CD4-positive, alpha-beta memory T cell (primary cell): ENCODE results near the gene MYO18A. TPM values are rescaled to one million over a fixed set of nuclear protein-coding genes. Genes with fewer than 3 reads are reported as not detected.

Experiments used
- CTCF ChIA-PET: fragments of 350-600 bp; sonication (Branson Sonifier 250); formaldehyde crosslinking; loops from one replicate; lab custom pipeline; 2021; ENCODE audit warnings: inconsistent platforms; ENCODE audit not compliant: partially characterized antibody; lab: Charles Lee
- POLR2A ChIA-PET: fragments of 350-600 bp; sonication (Branson Sonifier 250); formaldehyde crosslinking; loops from one replicate; lab custom pipeline; 2021; ENCODE audit not compliant: partially characterized antibody; lab: Charles Lee
- DNase-seq, 5 donors: peaks; one replicate each; pipeline versions ENCODE4 v3.0.0 to v3.0.0-alpha.2; 2020 to 2022; ENCODE audit warnings: mixed read lengths in 1 of 5
- H3K27ac ChIP-seq: one replicate; pipeline ENCODE4 v1.7.0; 2013; ENCODE audit warnings: low read depth, low read length
- H3K27me3 ChIP-seq: 2 replicates; pipeline ENCODE4 v1.7.0; 2013; ENCODE audit warnings: mild to moderate bottlenecking, low read length, moderate library complexity; ENCODE audit not compliant: insufficient read depth
- H3K36me3 ChIP-seq: 2 replicates; pipeline ENCODE4 v1.7.0; 2013; ENCODE audit warnings: mild to moderate bottlenecking, low read length, moderate library complexity; ENCODE audit not compliant: insufficient read depth
- H3K4me1 ChIP-seq: 2 replicates; pipeline ENCODE4 v1.7.0; 2013; ENCODE audit warnings: mild to moderate bottlenecking, low read length, moderate library complexity; ENCODE audit not compliant: insufficient read depth
- H3K4me3 ChIP-seq, 2 donors: one replicate each; pipeline ENCODE4 v1.7.0; 2013; ENCODE audit warnings: low read length in 2 of 2, mild to moderate bottlenecking in 1 of 2
- H3K9me3 ChIP-seq, 2 donors: one replicate each; pipeline ENCODE4 v1.7.0; 2013; ENCODE audit warnings: low read length in 2 of 2, control low read depth in 1 of 2; ENCODE audit not compliant: control insufficient read depth in 1 of 2
- H3K27ac Mint-ChIP-seq, 7 donors: one replicate each; pipeline ENCODE4 v1.8.0; 2020 to 2021; ENCODE audit warnings: mixed read lengths in 7 of 7, mild to moderate bottlenecking in 6 of 7, inconsistent platforms in 3 of 7, moderate library complexity in 3 of 7
- H3K27me3 Mint-ChIP-seq, 2 donors: one replicate each; pipeline ENCODE4 v1.8.0; 2020 to 2021; ENCODE audit warnings: mixed read lengths in 2 of 2
- H3K36me3 Mint-ChIP-seq, 2 donors: one replicate each; pipeline ENCODE4 v1.8.0; 2020 to 2021; ENCODE audit warnings: mixed read lengths in 2 of 2, inconsistent platforms in 1 of 2, mild to moderate bottlenecking in 1 of 2
- H3K4me1 Mint-ChIP-seq, 4 donors: one replicate each; pipeline ENCODE4 v1.8.0; 2020 to 2021; ENCODE audit warnings: mixed read lengths in 4 of 4, mild to moderate bottlenecking in 1 of 4
- H3K4me3 Mint-ChIP-seq, 8 donors: one replicate each; pipeline ENCODE4 v1.8.0; 2020 to 2021; ENCODE audit warnings: mixed read lengths in 8 of 8, mild to moderate bottlenecking in 7 of 8, moderate library complexity in 6 of 8, inconsistent platforms in 3 of 8
- H3K9me3 Mint-ChIP-seq, 8 donors: one replicate each; pipeline ENCODE4 v1.8.0; 2020 to 2021; ENCODE audit warnings: mixed read lengths in 8 of 8, mild to moderate bottlenecking in 5 of 8, inconsistent platforms in 3 of 8, moderate library complexity in 1 of 8
- intact Hi-C: fragments of 100-400 bp; cut with micrococcal nuclease; formaldehyde crosslinking; loops from one replicate; pipeline ENCODE4 v1.15.1; 2023
- polyA plus RNA-seq, 2 donors: library from polyadenylated mRNA; unstranded; fragments of 300-500 nt; fragmentation: Illumina TruSeq; gene quantifications; one replicate each; pipeline ENCODE4 v1.2.3, GENCODE V29; 2021
- total RNA-seq, 2 experiments: library from RNA; stranded (reverse); gene quantifications; one replicate each; pipeline ENCODE4 v1.2.3, GENCODE V29; 2021

The MYO18A gene
- total and polyA plus RNA-seq, 4 experiments from 2014 or later = 6.0 to 136 (median 89.5) TPM

- no peaks in the 10 kb centered on the region for H3K9me3 Mint-ChIP-seq
- no peak overlapping the region for H3K27ac ChIP-seq
- H3K27me3 Mint-ChIP-seq = no peaks in the 10 kb centered on the region
- CTCF ChIA-PET = interaction anchor here (1.0 to 4.5 kb wide), 3 partner anchors 10 to 42 kb away, joined by 3 to 15 read pairs (median 3); no protein-coding TSS in a partner anchor
- no peaks in the 10 kb centered on the region for H3K9me3 ChIP-seq
- H3K4me3 ChIP-seq = no peak overlapping the region
- H3K4me1 Mint-ChIP-seq = peaks cover 0 to 8% (median 1%) of the 10 kb centered on the region in 4 donors
- POLR2A ChIA-PET = no interaction called here
- intact Hi-C loops = no loop called here
- H3K27ac Mint-ChIP-seq = no peak overlapping the region
- H3K36me3 ChIP-seq = no peaks in the 10 kb centered on the region
- H3K4me3 Mint-ChIP-seq = no peak overlapping the region
- H3K4me1 ChIP-seq = no peaks in the 10 kb centered on the region
- DNase-seq = no peak
- H3K27me3 ChIP-seq = no peaks in the 10 kb centered on the region
- H3K36me3 Mint-ChIP-seq = peaks cover 13 to 14% of the 10 kb centered on the region in 2 donors
Observed at GRCh38 chr17:29166507-29166887, 13.7 kb downstream of the MYO18A start.

GRCh38 chr17:29165800-29166506 is 14.2 kb downstream of the MYO18A start:
- Mint-ChIP-seq H3K4me1 (peaks cover 0 to 8% (median 1%) of the 10 kb centered on the region in 4 donors), H3K9me3 (no peaks in the 10 kb centered on the region), H3K27me3 (no peaks in the 10 kb centered on the region), H3K4me3 (no peak overlapping the region), H3K36me3 (peaks cover 13 to 14% of the 10 kb centered on the region in 2 donors), H3K27ac (no peak overlapping the region)
- Histone ChIP-seq H3K4me3 (no peak overlapping the region), H3K27me3 (no peaks in the 10 kb centered on the region), H3K27ac (no peak overlapping the region), H3K9me3 (no peaks in the 10 kb centered on the region), H3K4me1 (no peaks in the 10 kb centered on the region), H3K36me3 (no peaks in the 10 kb centered on the region)
- no peak for DNase-seq
- ChIA-PET CTCF (interaction anchor here (1.2 to 8.3 kb wide), 7 partner anchors 10 to 49 kb away, joined by 3 to 45 read pairs (median 4); partner anchors contain the start of gene MYO18A), POLR2A (interaction anchor here (1.5 kb wide), 1 partner anchor 11 kb away, joined by 3 read pairs; no protein-coding TSS in a partner anchor)
- intact Hi-C loops = no loop called here

- Mint-ChIP-seq H3K36me3 (peaks cover 13 to 14% of the 10 kb centered on the region in 2 donors), H3K4me1 (peaks cover 0 to 8% (median 2%) of the 10 kb centered on the region in 4 donors), H3K27me3 (no peaks in the 10 kb centered on the region), H3K4me3 (no peak overlapping the region), H3K27ac (no peak overlapping the region), H3K9me3 (no peaks in the 10 kb centered on the region)
- no peaks in the 10 kb centered on the region for H3K9me3 ChIP-seq
- no peak overlapping the region for H3K27ac ChIP-seq
- ChIA-PET POLR2A (interaction anchor here (1.5 kb wide), 1 partner anchor 11 kb away, joined by 3 read pairs; no protein-coding TSS in a partner anchor), CTCF (interaction anchor here (1.0 to 8.3 kb wide), 8 partner anchors 10 to 48 kb away, joined by 3 to 45 read pairs (median 4); partner anchors contain the start of gene MYO18A)
- no peak overlapping the region for H3K4me3 ChIP-seq
- DNase-seq = no peak
- H3K36me3 ChIP-seq = no peaks in the 10 kb centered on the region
- H3K27me3 ChIP-seq = no peaks in the 10 kb centered on the region
- intact Hi-C loops = no loop called here
- no peaks in the 10 kb centered on the region for H3K4me1 ChIP-seq
Observed at GRCh38 chr17:29165261-29165660, 14.9 kb downstream of the MYO18A start.

- Mint-ChIP-seq H3K27ac (no peak overlapping the region), H3K9me3 (no peaks in the 10 kb centered on the region), H3K4me1 (peaks cover 5 to 20% (median 15%) of the 10 kb centered on the region in 4 donors), H3K36me3 (peaks cover 13 to 14% of the 10 kb centered on the region in 2 donors), H3K4me3 (no peak overlapping the region), H3K27me3 (no peaks in the 10 kb centered on the region)
- Histone ChIP-seq H3K4me1 (peaks cover 12% of the 10 kb centered on the region), H3K27ac (no peak overlapping the region), H3K36me3 (no peaks in the 10 kb centered on the region), H3K4me3 (no peak overlapping the region), H3K9me3 (no peaks in the 10 kb centered on the region), H3K27me3 (no peaks in the 10 kb centered on the region)
- POLR2A ChIA-PET = no interaction called here
- no peak for DNase-seq
- intact Hi-C loops = no loop called here
- CTCF ChIA-PET = interaction anchor here (1.0 to 8.3 kb wide), 7 partner anchors 15 to 56 kb away, joined by 3 to 45 read pairs (median 4); partner anchors contain the start of gene MYO18A
Observed at GRCh38 chr17:29163563-29163962, 16.6 kb downstream of the MYO18A start.

- CTCF ChIA-PET = interaction anchor here (1.0 to 8.3 kb wide), 6 partner anchors 14 to 55 kb away, joined by 3 to 45 read pairs (median 10); partner anchors contain the start of gene MYO18A
- Histone ChIP-seq H3K27me3 (no peaks in the 10 kb centered on the region), H3K4me3 (no peak overlapping the region), H3K9me3 (no peaks in the 10 kb centered on the region), H3K27ac (no peak overlapping the region), H3K36me3 (no peaks in the 10 kb centered on the region), H3K4me1 (peaks cover 13% of the 10 kb centered on the region)
- no peak for DNase-seq
- Mint-ChIP-seq H3K27me3 (no peaks in the 10 kb centered on the region), H3K9me3 (no peaks in the 10 kb centered on the region), H3K4me3 (no peak overlapping the region), H3K4me1 (peaks cover 5 to 25% (median 16%) of the 10 kb centered on the region in 4 donors), H3K27ac (no peak overlapping the region), H3K36me3 (peaks cover 13 to 14% of the 10 kb centered on the region in 2 donors)
- intact Hi-C loops = no loop called here
- POLR2A ChIA-PET = interaction anchor here (0.5 kb wide), 1 partner anchor 769 kb away, joined by 6 read pairs; no protein-coding TSS in a partner anchor
Observed at GRCh38 chr17:29162909-29163341, 17.3 kb downstream of the MYO18A start.

- no peak overlapping the region for H3K4me3 ChIP-seq
- H3K27me3 ChIP-seq = no peaks in the 10 kb centered on the region
- peaks cover 13% of the 10 kb centered on the region for H3K4me1 ChIP-seq
- Mint-ChIP-seq H3K9me3 (no peaks in the 10 kb centered on the region), H3K27ac (peak overlapping the region in 3 of 7 donors; percentile 0 to 26 (median 23)), H3K36me3 (peaks cover 13 to 14% of the 10 kb centered on the region in 2 donors), H3K4me3 (no peak overlapping the region), H3K27me3 (no peaks in the 10 kb centered on the region), H3K4me1 (peaks cover 5 to 29% (median 19%) of the 10 kb centered on the region in 4 donors)
- CTCF ChIA-PET = interaction anchor here (4.2 to 8.3 kb wide), 2 partner anchors 13 to 17 kb away, joined by 20 to 45 read pairs; partner anchors contain the start of gene MYO18A
- no peaks in the 10 kb centered on the region for H3K9me3 ChIP-seq
- no peak for DNase-seq
- POLR2A ChIA-PET = interaction anchor here (0.5 kb wide), 1 partner anchor 769 kb away, joined by 6 read pairs; no protein-coding TSS in a partner anchor
- intact Hi-C loops = no loop called here
- no peak overlapping the region for H3K27ac ChIP-seq
- no peaks in the 10 kb centered on the region for H3K36me3 ChIP-seq
Observed at GRCh38 chr17:29162082-29162908, 17.9 kb downstream of the MYO18A start.
